HepG2 (cell line): ENCODE data around the gene ATXN1L. TPM values are rescaled to one million over a fixed set of nuclear protein-coding genes. Genes with fewer than 3 reads are reported as not detected.
A peak's percentile ranks its signal among the peaks of the same experiment; 100 is the strongest.

ENCODE experiments used
- ATAC-seq: fragments of 200-7000 bp; cut with Tn5 transposase; 3 replicates; pipeline ENCODE4 v1.9.1; 2020; ENCODE audit warnings: mild to moderate bottlenecking, moderate library complexity
- BruUV-seq: library from RNA; stranded (reverse); fragments of 400-500 nt; replicated peaks from 2 replicates; lab custom pipeline; 2021; lab: Mats Ljungman, UMichigan
- CTCF ChIA-PET: fragments of 300-600 bp; formaldehyde crosslinking; extraction: SDS; loops from one replicate; lab custom pipeline; 2021; ENCODE audit warnings: low total read pairs, inconsistent platforms, low intra/inter-chr PET ratio; lab: Yijun Ruan, JAX
- POLR2A ChIA-PET: fragments of 350-600 bp; sonication (Branson Sonifier 250); formaldehyde crosslinking; loops from one replicate; lab custom pipeline; 2020; ENCODE audit warnings: antibody characterized with exemption, inconsistent platforms; lab: Yijun Ruan, JAX
- DNase-seq: peaks from one replicate; pipeline ENCODE4 v3.0.0-alpha.2; 2015; ENCODE audit warnings: low spot score
- FAIRE-seq: peaks from 3 replicates; lab custom pipeline; 2011; peaks lifted over from hg19 to GRCh38; lab: Jason Lieb, UNC
- H2AFZ ChIP-seq: one replicate; pipeline ENCODE4 v1.6.1; 2011; ENCODE audit warnings: low read length, inconsistent platforms
- H3K27ac ChIP-seq: fragments of 300-600 bp; 3 replicates; pipeline ENCODE4 v1.8.0; 2011; ENCODE audit warnings: mixed run types, mild to moderate bottlenecking, mixed read lengths, low read length, inconsistent platforms; ENCODE audit not compliant: insufficient read depth; ENCODE audit errors: extremely low read length
- H3K27me3 ChIP-seq, 2 experiments: fragments of 200-600 bp in 1 of 2; 2 replicates in 1 of 2; 3 replicates in 1 of 2; pipeline versions ENCODE4 v1.6.0 to v1.8.0; 2011; ENCODE audit warnings: low read length in 2 of 2, mild to moderate bottlenecking in 2 of 2, moderate library complexity in 2 of 2, inconsistent platforms in 1 of 2; ENCODE audit not compliant: insufficient read depth in 2 of 2, control insufficient read depth in 1 of 2
- H3K36me3 ChIP-seq, 2 experiments: fragments of 200-600 bp in 1 of 2; replicated peaks in 1 of 2; 2 replicates in 1 of 2; 3 replicates in 1 of 2; pipeline versions ENCODE4 v1.5.1 to v1.8.0; 2011; ENCODE audit warnings: low read length in 2 of 2, inconsistent platforms in 1 of 2; ENCODE audit not compliant: insufficient read depth in 2 of 2, control insufficient read depth in 1 of 2
- H3K4me1 ChIP-seq: 2 replicates; pipeline ENCODE4 v1.5.1; 2012; ENCODE audit warnings: low read length, inconsistent platforms; ENCODE audit not compliant: insufficient read depth
- H3K4me2 ChIP-seq: 2 replicates; pipeline ENCODE4 v1.6.0; 2011; ENCODE audit warnings: low read depth, low read length, inconsistent platforms
- H3K4me3 ChIP-seq, 3 experiments: fragments of 200-600 bp in 1 of 3; sonication (generic), shearing (Covaris generic) in 1 of 3; replicated peaks in 1 of 3; 2 replicates each; pipeline ENCODE4 v1.5.1; 2011 to 2016; ENCODE audit warnings: low read length in 3 of 3, inconsistent platforms in 2 of 3, low read depth in 2 of 3, mild to moderate bottlenecking in 2 of 3, control low read depth in 1 of 3, mixed read lengths in 1 of 3; ENCODE audit not compliant: insufficient read depth in 1 of 3
- H3K79me2 ChIP-seq: one replicate; pipeline ENCODE4 v1.6.1; 2011; ENCODE audit warnings: low read length, inconsistent platforms; ENCODE audit not compliant: insufficient read depth
- H3K9ac ChIP-seq: 2 replicates; pipeline ENCODE4 v1.6.0; 2011; ENCODE audit warnings: mild to moderate bottlenecking, low read depth, low read length, inconsistent platforms; ENCODE audit not compliant: insufficient read depth
- H3K9me3 ChIP-seq: 2 replicates; pipeline ENCODE4 v1.5.1; 2012; ENCODE audit warnings: mild to moderate bottlenecking, low read length
- H4K20me1 ChIP-seq: 2 replicates; pipeline ENCODE4 v1.6.0; 2011; ENCODE audit warnings: inconsistent platforms, mild to moderate bottlenecking, low read length, moderate library complexity; ENCODE audit not compliant: insufficient read depth
- BRF2 ChIP-seq: sonication (generic); formaldehyde crosslinking; IDR thresholded peaks from 2 replicates; pipeline ENCODE4 v1.8.1; 2022; ENCODE audit warnings: mild to moderate bottlenecking, missing genetic modification reagents
- GFI1 ChIP-seq: sonication (generic); formaldehyde crosslinking; IDR thresholded peaks from 2 replicates; pipeline ENCODE4 v1.5.0; 2020; ENCODE audit warnings: missing genetic modification reagents, mild to moderate bottlenecking, borderline replicate concordance
- HDAC1 ChIP-seq: sonication (generic); formaldehyde crosslinking; IDR thresholded peaks from 2 replicates; pipeline ENCODE4 v1.5.1; 2020; ENCODE audit warnings: mild to moderate bottlenecking, missing genetic modification reagents
- JARID2 ChIP-seq: sonication (generic); formaldehyde crosslinking; IDR thresholded peaks from 2 replicates; pipeline ENCODE4 v1.8.1; 2023; ENCODE audit warnings: missing genetic modification reagents, inconsistent platforms; ENCODE audit not compliant: insufficient replicate concordance
- POLR2AphosphoS5 ChIP-seq: IDR thresholded peaks from 2 replicates; pipeline ENCODE4 v1.6.1; 2012; ENCODE audit warnings: low read depth, low read length
- RFX3 ChIP-seq: IDR thresholded peaks from 2 replicates; pipeline ENCODE4 v1.6.1; 2016; ENCODE audit warnings: missing biosample characterization, missing genetic modification reagents
- SMYD3 ChIP-seq: sonication (generic); formaldehyde crosslinking; IDR thresholded peaks from 2 replicates; pipeline ENCODE4 v1.8.1; 2023; ENCODE audit warnings: mild to moderate bottlenecking, missing genetic modification reagents
- U2AF2 ChIP-seq: fragments of 200-400 bp; formaldehyde crosslinking; IDR thresholded peaks from 2 replicates; pipeline ENCODE4 v1.6.1; 2017; ENCODE audit warnings: low read depth, mild to moderate bottlenecking, low read length
- ZNF180 ChIP-seq: sonication (generic); formaldehyde crosslinking; IDR thresholded peaks from 2 replicates; pipeline ENCODE4 v1.4.0; 2020; ENCODE audit warnings: low read depth, missing genetic modification reagents, borderline replicate concordance
- WGBS: methylation state at CpG from one replicate; pipeline ENCODE4 v1.1.6; 2017; ENCODE audit warnings: low lambda C conversion rate; 5-methylcytosine and 5-hydroxymethylcytosine counted together
- in situ Hi-C: cut with HindIII; loops from 2 replicates; pipeline ENCODE4 v1.10.0; 2017; ENCODE audit warnings: low pct_unique_long_range_greater_than_20kb; ENCODE audit not compliant: extremely low pct_ligation_motif_present
- intact Hi-C: fragments of 100-400 bp; cut with micrococcal nuclease; formaldehyde crosslinking; loops from one replicate; pipeline ENCODE4 v1.10.0; 2022; ENCODE audit not compliant: unreplicated experiment
- polyA plus RNA-seq, 8 experiments: library from polyadenylated mRNA; depleted of rRNA in 3 of 8; stranded (reverse) in 7 of 8; unstranded in 1 of 8; fragments of >200 nt; fragmentation: Illumina TruSeq in 4 of 8; extraction: Trizol in 4 of 8; gene quantifications; 2 replicates each; pipeline versions ENCODE4 v1.2.1 to v1.2.3, GENCODE V29; 2011 to 2016; ENCODE audit warnings: low read depth in 4 of 8, missing spikeins in 1 of 8, mixed read lengths in 1 of 8; ENCODE audit not compliant: insufficient read depth in 1 of 8
- total RNA-seq, 5 experiments: library from RNA; depleted of rRNA; stranded (reverse); fragments of >200 nt; fragmentation: Illumina TruSeq; extraction: Trizol; gene quantifications; 2 replicates each; pipeline ENCODE4 v1.2.3, GENCODE V29; 2016; ENCODE audit warnings: low read depth in 1 of 5
- TF ChIP-seq, protein P1 (sequence below): IDR thresholded peaks from 2 replicates; pipeline ENCODE4 v1.6.1; 2016; ENCODE audit warnings: low read depth, missing genetic modification reagents, missing compliant biosample characterization
- TF ChIP-seq, protein P2 (sequence below): IDR thresholded peaks from 2 replicates; pipeline ENCODE4 v1.4.0; 2020; ENCODE audit warnings: mild to moderate bottlenecking, missing genetic modification reagents

The ATXN1L gene
- total and polyA plus RNA-seq, 2 of the 13 experiments (the other 11 are each of a cell fraction or from before 2014, with no cell fraction given) = 20.0 to 22.4 TPM

DNA sequence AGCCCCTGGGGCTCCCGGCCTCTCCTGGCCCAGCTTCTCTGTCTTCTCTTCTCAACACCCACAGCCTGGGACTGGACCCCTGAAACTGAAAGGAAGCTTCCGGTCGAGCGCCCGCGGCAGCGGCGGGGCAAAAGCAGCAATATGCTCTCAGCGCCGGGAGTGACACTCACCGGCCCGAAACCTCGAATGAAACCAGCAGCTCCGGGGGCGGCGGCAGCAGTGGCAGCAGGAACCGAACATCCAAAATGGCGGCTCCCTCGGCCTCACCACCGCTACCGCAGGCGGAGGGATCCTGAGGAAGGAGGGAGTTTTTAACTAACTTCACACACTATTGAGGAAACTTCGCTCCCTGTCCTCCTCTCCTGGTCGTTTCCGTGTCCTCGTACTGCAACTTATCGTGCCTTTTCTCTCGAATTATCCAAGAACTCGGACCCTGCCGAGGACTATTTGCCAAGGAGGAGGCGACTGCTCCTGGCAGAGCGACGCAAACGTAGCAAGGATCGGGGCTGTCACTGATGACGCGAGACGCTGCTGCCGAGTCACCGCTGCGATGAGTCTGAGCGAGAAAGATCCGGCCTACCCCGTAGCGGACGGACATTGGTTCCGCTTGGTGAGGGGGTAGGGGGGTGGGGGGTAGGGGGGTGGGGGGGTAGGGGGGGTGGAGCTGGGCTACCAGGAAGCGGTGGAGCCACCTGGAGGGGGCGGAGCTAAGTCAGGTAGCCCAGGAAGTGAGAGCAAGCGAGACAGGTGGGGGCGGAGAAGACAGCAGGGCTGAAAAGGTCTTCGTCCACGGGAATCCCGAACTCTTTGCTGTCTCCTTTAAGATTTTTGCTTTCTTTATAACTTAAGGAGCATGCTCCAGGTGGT is 37.0 kb upstream of the ATXN1L start, which contains the start of gene AP1G1:
Gene AP1G1, minus strand, starts transcription at position 242 of the 867 bp plus-strand sequence. CDS start 19,355 bp downstream, outside the sequence.
- BruUV-seq = TSS peak; percentile 73
- under 1% methylated on average over 52 of the region's 54 CpGs for WGBS
- TF ChIP-seq, protein P1, sequence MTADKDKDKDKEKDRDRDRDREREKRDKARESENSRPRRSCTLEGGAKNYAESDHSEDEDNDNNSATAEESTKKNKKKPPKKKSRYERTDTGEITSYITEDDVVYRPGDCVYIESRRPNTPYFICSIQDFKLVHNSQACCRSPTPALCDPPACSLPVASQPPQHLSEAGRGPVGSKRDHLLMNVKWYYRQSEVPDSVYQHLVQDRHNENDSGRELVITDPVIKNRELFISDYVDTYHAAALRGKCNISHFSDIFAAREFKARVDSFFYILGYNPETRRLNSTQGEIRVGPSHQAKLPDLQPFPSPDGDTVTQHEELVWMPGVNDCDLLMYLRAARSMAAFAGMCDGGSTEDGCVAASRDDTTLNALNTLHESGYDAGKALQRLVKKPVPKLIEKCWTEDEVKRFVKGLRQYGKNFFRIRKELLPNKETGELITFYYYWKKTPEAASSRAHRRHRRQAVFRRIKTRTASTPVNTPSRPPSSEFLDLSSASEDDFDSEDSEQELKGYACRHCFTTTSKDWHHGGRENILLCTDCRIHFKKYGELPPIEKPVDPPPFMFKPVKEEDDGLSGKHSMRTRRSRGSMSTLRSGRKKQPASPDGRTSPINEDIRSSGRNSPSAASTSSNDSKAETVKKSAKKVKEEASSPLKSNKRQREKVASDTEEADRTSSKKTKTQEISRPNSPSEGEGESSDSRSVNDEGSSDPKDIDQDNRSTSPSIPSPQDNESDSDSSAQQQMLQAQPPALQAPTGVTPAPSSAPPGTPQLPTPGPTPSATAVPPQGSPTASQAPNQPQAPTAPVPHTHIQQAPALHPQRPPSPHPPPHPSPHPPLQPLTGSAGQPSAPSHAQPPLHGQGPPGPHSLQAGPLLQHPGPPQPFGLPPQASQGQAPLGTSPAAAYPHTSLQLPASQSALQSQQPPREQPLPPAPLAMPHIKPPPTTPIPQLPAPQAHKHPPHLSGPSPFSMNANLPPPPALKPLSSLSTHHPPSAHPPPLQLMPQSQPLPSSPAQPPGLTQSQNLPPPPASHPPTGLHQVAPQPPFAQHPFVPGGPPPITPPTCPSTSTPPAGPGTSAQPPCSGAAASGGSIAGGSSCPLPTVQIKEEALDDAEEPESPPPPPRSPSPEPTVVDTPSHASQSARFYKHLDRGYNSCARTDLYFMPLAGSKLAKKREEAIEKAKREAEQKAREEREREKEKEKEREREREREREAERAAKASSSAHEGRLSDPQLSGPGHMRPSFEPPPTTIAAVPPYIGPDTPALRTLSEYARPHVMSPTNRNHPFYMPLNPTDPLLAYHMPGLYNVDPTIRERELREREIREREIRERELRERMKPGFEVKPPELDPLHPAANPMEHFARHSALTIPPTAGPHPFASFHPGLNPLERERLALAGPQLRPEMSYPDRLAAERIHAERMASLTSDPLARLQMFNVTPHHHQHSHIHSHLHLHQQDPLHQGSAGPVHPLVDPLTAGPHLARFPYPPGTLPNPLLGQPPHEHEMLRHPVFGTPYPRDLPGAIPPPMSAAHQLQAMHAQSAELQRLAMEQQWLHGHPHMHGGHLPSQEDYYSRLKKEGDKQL (CRISPR knock-in tag) = peak; percentile 47; the same call in 1 of the 2 replicates
- TF ChIP-seq POLR2AphosphoS5 (peak; percentile 91), GFI1 (CRISPR knock-in tag) (0 out of 2 replicates have a peak, but pooled peaks have one; percentile 51), SMYD3 (CRISPR knock-in tag) (0 out of 2 replicates have a peak, but pooled peaks have one; percentile 26), U2AF2 (peak; percentile 75; the same call in 1 of the 2 replicates), ZNF180 (CRISPR knock-in tag) (no peak), HDAC1 (CRISPR knock-in tag) (peak; percentile 89), RFX3 (CRISPR knock-in tag) (peak; percentile 56; the same call in 1 of the 2 replicates), JARID2 (peak; percentile 62), BRF2 (CRISPR knock-in tag) (no peak)
- TF ChIP-seq, protein P2, sequence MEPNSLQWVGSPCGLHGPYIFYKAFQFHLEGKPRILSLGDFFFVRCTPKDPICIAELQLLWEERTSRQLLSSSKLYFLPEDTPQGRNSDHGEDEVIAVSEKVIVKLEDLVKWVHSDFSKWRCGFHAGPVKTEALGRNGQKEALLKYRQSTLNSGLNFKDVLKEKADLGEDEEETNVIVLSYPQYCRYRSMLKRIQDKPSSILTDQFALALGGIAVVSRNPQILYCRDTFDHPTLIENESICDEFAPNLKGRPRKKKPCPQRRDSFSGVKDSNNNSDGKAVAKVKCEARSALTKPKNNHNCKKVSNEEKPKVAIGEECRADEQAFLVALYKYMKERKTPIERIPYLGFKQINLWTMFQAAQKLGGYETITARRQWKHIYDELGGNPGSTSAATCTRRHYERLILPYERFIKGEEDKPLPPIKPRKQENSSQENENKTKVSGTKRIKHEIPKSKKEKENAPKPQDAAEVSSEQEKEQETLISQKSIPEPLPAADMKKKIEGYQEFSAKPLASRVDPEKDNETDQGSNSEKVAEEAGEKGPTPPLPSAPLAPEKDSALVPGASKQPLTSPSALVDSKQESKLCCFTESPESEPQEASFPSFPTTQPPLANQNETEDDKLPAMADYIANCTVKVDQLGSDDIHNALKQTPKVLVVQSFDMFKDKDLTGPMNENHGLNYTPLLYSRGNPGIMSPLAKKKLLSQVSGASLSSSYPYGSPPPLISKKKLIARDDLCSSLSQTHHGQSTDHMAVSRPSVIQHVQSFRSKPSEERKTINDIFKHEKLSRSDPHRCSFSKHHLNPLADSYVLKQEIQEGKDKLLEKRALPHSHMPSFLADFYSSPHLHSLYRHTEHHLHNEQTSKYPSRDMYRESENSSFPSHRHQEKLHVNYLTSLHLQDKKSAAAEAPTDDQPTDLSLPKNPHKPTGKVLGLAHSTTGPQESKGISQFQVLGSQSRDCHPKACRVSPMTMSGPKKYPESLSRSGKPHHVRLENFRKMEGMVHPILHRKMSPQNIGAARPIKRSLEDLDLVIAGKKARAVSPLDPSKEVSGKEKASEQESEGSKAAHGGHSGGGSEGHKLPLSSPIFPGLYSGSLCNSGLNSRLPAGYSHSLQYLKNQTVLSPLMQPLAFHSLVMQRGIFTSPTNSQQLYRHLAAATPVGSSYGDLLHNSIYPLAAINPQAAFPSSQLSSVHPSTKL (CRISPR knock-in tag) = peak; percentile 69

More for the DNA sequence above, 37.0 kb upstream of the ATXN1L start, which contains the start of gene AP1G1:
- peak within 1 kb of the TSS; percentile 98 for H3K27ac ChIP-seq
- H3K4me3 ChIP-seq = peak within 1 kb of the TSS; percentile 96 to 99 (median 98)
- intact Hi-C loops = loop anchor here (2.0 to 5.0 kb wide), 3 partner anchors 38 to 88 kb away; partner anchors contain the start of genes ATXN1L and IST1
- peaks cover 47% of the 10 kb centered on the region for H3K79me2 ChIP-seq
- H3K4me2 ChIP-seq = peak within 1 kb of the TSS; percentile 91
- H3K9ac ChIP-seq = peak within 1 kb of the TSS; percentile 98
- H4K20me1 ChIP-seq = peaks cover 8% of the 10 kb centered on the region
- FAIRE-seq = peak; percentile 15
- peaks cover 48% of the 10 kb centered on the region for H3K4me1 ChIP-seq
- DNase-seq = peak; percentile 98
- ATAC-seq = peak; percentile 94
- H3K9me3 ChIP-seq = no peaks in the 10 kb centered on the region
- ChIA-PET POLR2A (interaction anchor here (0.8 to 2.9 kb wide), 23 partner anchors 9 to 285 kb away, joined by 3 to 21 read pairs (median 5); partner anchors contain the start of genes DHX38, IST1, TXNL4B and ZNF821), CTCF (no interaction called here)
- peaks cover 0 to 4% of the 10 kb centered on the region in 2 experiments; a peak in 1 of 5 replicates for H3K36me3 ChIP-seq
- in situ Hi-C loops = loop anchor here (5.0 kb wide), 1 partner anchor 88 kb away; the partner anchor contains the start of gene IST1
- H3K27me3 ChIP-seq = peaks cover 0 to 6% of the 10 kb centered on the region in 2 experiments; a peak in 1 of 5 replicates
- H2AFZ ChIP-seq = peak within 1 kb of the TSS; percentile 99
